VCaP (cell line): ENCODE data around the gene GSC.

ENCODE experiments used
- H3K27ac ChIP-seq: fragments of 450-650 bp; 2 replicates; pipeline ENCODE4 v1.5.1; 2017
- CTCF ChIP-seq: fragments of 450-650 bp; conservative IDR thresholded peaks from 2 replicates; pipeline ENCODE4 v1.5.1; 2017; ENCODE audit warnings: mild to moderate bottlenecking, moderate library complexity

The GSC gene

GRCh38 chr14:94775871-94776210, 5.9 kb upstream of the GSC start:
- no peak overlapping the region for H3K27ac ChIP-seq
- TF ChIP-seq CTCF: no peak

GRCh38 chr14:94775091-94775870, 5.4 kb upstream of the GSC start:
- no peak for TF ChIP-seq CTCF
- H3K27ac ChIP-seq: no peak overlapping the region

- H3K27ac ChIP-seq: no peak overlapping the region
- TF ChIP-seq CTCF: no peak
Observed at GRCh38 chr14:94774344-94775090, 4.6 kb upstream of the GSC start.

GRCh38 chr14:94773655-94774343, 3.9 kb upstream of the GSC start:
- no peak overlapping the region for H3K27ac ChIP-seq

GRCh38 chr14:94773061-94773648, 3.2 kb upstream of the GSC start:
- TF ChIP-seq CTCF: no peak
- no peak overlapping the region for H3K27ac ChIP-seq

More at GRCh38 chr14:94773655-94774343, 3.9 kb upstream of the GSC start:
- TF ChIP-seq CTCF: no peak

GRCh38 chr14:94772548-94772947, 2.6 kb upstream of the GSC start:
- no peak for TF ChIP-seq CTCF
- H3K27ac ChIP-seq: no peak overlapping the region
